ENCODE measurements around the gene RHOXF2B. TPM values are rescaled to one million over a fixed set of nuclear protein-coding genes. Genes with fewer than 3 reads are reported as not detected.
"Not testable (repeated sequence)": the region's sequence is repeated elsewhere in the genome, so short reads cannot be mapped to it uniquely, and the experiment has no call there.

RHOXF2B gene
- total RNA-seq, 1 experiment from 2014 or later: not detected

GRCh38 chrX:120035522-120036309 is 41.8 kb downstream of the RHOXF2B start:
- H3F3A ChIP-seq (ENCODE audit: low read length, unreplicated experiment); H3K79me2 ChIP-seq (ENCODE audit: low read length); H3K9me3 ChIP-seq (ENCODE audit: low read length); H3K27me3 ChIP-seq (ENCODE audit: low read length); H3K27ac ChIP-seq (ENCODE audit: low read length); H3K4me3 ChIP-seq (ENCODE audit: low read length); H3K36me3 ChIP-seq (ENCODE audit: low read depth, low read length); BruUV-seq (replicated peaks); H3K4me2 ChIP-seq (ENCODE audit: low read length); DNase-seq; H3K9me2 ChIP-seq (replicated peaks; ENCODE audit: low read length); H2AFZ ChIP-seq (ENCODE audit: low read length); intact Hi-C loops (cut with micrococcal nuclease); H4K20me1 ChIP-seq (ENCODE audit: low read length); H3K4me1 ChIP-seq (ENCODE audit: insufficient read depth, low read length); H3K9ac ChIP-seq (ENCODE audit: low read length); ATAC-seq: not testable (repeated sequence)
- ChIA-PET CTCF (interaction anchor here (0.6 kb wide), 1 partner anchor 54 kb away, joined by 5 read pairs; no protein-coding TSS in a partner anchor), POLR2A (ENCODE audit: unreplicated experiment) (interaction anchor here (0.7 kb wide), 1 partner anchor 209 kb away, joined by 7 read pairs; no protein-coding TSS in a partner anchor)

DNA sequence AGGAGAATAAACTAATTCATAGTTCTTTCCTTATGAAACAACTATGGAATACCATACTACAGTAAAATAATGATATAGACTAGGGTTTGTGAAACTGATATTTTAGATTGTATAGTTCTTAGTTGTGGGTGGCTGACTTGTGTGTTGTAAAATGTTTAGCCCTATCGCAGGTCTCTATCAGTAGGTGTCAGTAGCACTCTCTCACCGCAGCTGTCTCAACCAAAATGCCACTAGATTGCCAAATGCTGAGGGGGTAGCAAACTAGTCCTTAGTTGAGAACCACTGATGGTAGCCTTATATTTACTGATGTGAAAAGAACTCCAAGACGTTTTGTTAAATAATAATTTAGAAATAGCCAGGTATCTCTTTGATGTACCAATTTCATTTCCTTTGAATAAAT is 48.1 kb downstream of the RHOXF2B start:
- H2AFZ ChIP-seq (ENCODE audit: low read length): no peak overlapping the region
- H3K36me3 ChIP-seq (ENCODE audit: low read depth, low read length): no peaks in the 10 kb centered on the region
- no peaks in the 10 kb centered on the region for H3K4me1 ChIP-seq (ENCODE audit: insufficient read depth, low read length)
- ChIA-PET CTCF (interaction anchor here (0.6 kb wide), 1 partner anchor 265 kb away, joined by 6 read pairs; no protein-coding TSS in a partner anchor), POLR2A (ENCODE audit: unreplicated experiment) (no interaction called here)
- no peak overlapping the region for H3K27ac ChIP-seq (ENCODE audit: low read length)
- no peak for TF ChIP-seq EZH2 (IDR thresholded peaks at IDR 0.05; ENCODE audit: low read length, unreplicated experiment)
- TF ChIP-seq, protein P1, sequence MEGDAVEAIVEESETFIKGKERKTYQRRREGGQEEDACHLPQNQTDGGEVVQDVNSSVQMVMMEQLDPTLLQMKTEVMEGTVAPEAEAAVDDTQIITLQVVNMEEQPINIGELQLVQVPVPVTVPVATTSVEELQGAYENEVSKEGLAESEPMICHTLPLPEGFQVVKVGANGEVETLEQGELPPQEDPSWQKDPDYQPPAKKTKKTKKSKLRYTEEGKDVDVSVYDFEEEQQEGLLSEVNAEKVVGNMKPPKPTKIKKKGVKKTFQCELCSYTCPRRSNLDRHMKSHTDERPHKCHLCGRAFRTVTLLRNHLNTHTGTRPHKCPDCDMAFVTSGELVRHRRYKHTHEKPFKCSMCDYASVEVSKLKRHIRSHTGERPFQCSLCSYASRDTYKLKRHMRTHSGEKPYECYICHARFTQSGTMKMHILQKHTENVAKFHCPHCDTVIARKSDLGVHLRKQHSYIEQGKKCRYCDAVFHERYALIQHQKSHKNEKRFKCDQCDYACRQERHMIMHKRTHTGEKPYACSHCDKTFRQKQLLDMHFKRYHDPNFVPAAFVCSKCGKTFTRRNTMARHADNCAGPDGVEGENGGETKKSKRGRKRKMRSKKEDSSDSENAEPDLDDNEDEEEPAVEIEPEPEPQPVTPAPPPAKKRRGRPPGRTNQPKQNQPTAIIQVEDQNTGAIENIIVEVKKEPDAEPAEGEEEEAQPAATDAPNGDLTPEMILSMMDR (conservative IDR thresholded peaks at IDR 0.05; ENCODE audit: low read depth, low read length): peak; percentile 34; the same call in 1 of the 2 replicates
- H3K4me2 ChIP-seq (ENCODE audit: low read length): no peak overlapping the region
- H3K4me3 ChIP-seq (ENCODE audit: low read length): no peak overlapping the region
- intact Hi-C loops (cut with micrococcal nuclease): no loop called here
- H3F3A ChIP-seq (ENCODE audit: low read length, unreplicated experiment): no peaks in the 10 kb centered on the region
- DNase-seq (no peak), ATAC-seq (no peak)
- no peaks in the 10 kb centered on the region for H3K9me3 ChIP-seq (ENCODE audit: low read length)
- no peaks in the 10 kb centered on the region for H3K79me2 ChIP-seq (ENCODE audit: low read length)
- no peaks in the 10 kb centered on the region for H4K20me1 ChIP-seq (ENCODE audit: low read length)
- H3K9me2 ChIP-seq (replicated peaks; ENCODE audit: low read length): no peaks in the 10 kb centered on the region
- H3K9ac ChIP-seq (ENCODE audit: low read length): no peak overlapping the region
- no TSS peak for BruUV-seq (replicated peaks)
- no peaks in the 10 kb centered on the region; the same call in 1 of the 2 replicates for H3K27me3 ChIP-seq (ENCODE audit: low read length)

- Histone ChIP-seq H3K9ac (ENCODE audit: low read length) (no peak overlapping the region), H3F3A (ENCODE audit: low read length, unreplicated experiment) (no peaks in the 10 kb centered on the region), H4K20me1 (ENCODE audit: low read length) (no peaks in the 10 kb centered on the region), H3K4me2 (ENCODE audit: low read length) (no peak overlapping the region), H3K36me3 (ENCODE audit: low read depth, low read length) (no peaks in the 10 kb centered on the region), H3K9me2 (replicated peaks; ENCODE audit: low read length) (no peaks in the 10 kb centered on the region), H3K9me3 (ENCODE audit: low read length) (no peaks in the 10 kb centered on the region), H3K79me2 (ENCODE audit: low read length) (no peaks in the 10 kb centered on the region), H3K4me3 (ENCODE audit: low read length) (no peak overlapping the region), H3K27me3 (ENCODE audit: low read length) (peaks cover 16% of the 10 kb centered on the region; the same call in 1 of the 2 replicates), H3K27ac (ENCODE audit: low read length) (no peak overlapping the region), H3K4me1 (ENCODE audit: insufficient read depth, low read length) (no peaks in the 10 kb centered on the region), H2AFZ (ENCODE audit: low read length) (no peak overlapping the region)
- ChIA-PET POLR2A (ENCODE audit: unreplicated experiment) (no interaction called here), CTCF (no interaction called here)
- no TSS peak for BruUV-seq (replicated peaks)
- TF ChIP-seq EZH2 (IDR thresholded peaks at IDR 0.05; ENCODE audit: low read length, unreplicated experiment) (no peak), EZH2phosphoT487 (IDR thresholded peaks at IDR 0.05; ENCODE audit: borderline replicate concordance, low read length) (no peak)
- TF ChIP-seq, protein P1 (conservative IDR thresholded peaks at IDR 0.05; ENCODE audit: low read depth, low read length): no peak
- no peak for ATAC-seq
- no peak for DNase-seq
- intact Hi-C loops (cut with micrococcal nuclease): no loop called here
Observed at GRCh38 chrX:120023259-120023658, 54.2 kb downstream of the RHOXF2B start.
